Tibial nerve (tissue), 4 donors: ENCODE data around the gene CDK3. TPM values are rescaled to one million over a fixed set of nuclear protein-coding genes. Genes with fewer than 3 reads are reported as not detected.

Experiments used
- DNase-seq, 2 donors: peaks; one replicate each; pipeline ENCODE4 v3.0.0-alpha.2; 2019; ENCODE audit warnings: low spot score in 2 of 2
- H3K27ac ChIP-seq, 4 donors: fragments of 200-600 bp; sonication (generic) in 3 of 4; one replicate each; pipeline ENCODE4 v1.5.1; 2017 to 2019; ENCODE audit warnings: mild to moderate bottlenecking in 1 of 4
- H3K27me3 ChIP-seq, 2 donors: fragments of 200-600 bp; sonication (generic) in 1 of 2; one replicate each; pipeline versions ENCODE4 v1.5.1 to v1.6.0; 2017 to 2019
- H3K36me3 ChIP-seq, 3 donors: fragments of 200-600 bp; sonication (generic); one replicate each; pipeline ENCODE4 v1.5.1; 2018 to 2019
- H3K4me1 ChIP-seq, 4 donors: fragments of 200-600 bp; sonication (generic) in 3 of 4; one replicate each; pipeline ENCODE4 v1.5.1; 2017 to 2019
- H3K4me3 ChIP-seq, 4 donors: fragments of 200-600 bp; sonication (generic) in 3 of 4; one replicate each; pipeline ENCODE4 v1.5.1; 2017 to 2019; ENCODE audit warnings: mild to moderate bottlenecking in 1 of 4, moderate library complexity in 1 of 4
- H3K9me3 ChIP-seq, 4 donors: fragments of 200-600 bp; sonication (generic) in 3 of 4; one replicate each; pipeline ENCODE4 v1.5.1; 2017 to 2019
- CTCF ChIP-seq, 5 experiments: fragments of 200-600 bp in 3 of 5; fragments of 450-650 bp in 2 of 5; sonication (generic) in 3 of 5; IDR thresholded peaks; one replicate each; pipeline ENCODE4 v1.5.1; 2016 to 2019; ENCODE audit warnings: antibody characterized with exemption in 5 of 5, mild to moderate bottlenecking in 3 of 5, moderate library complexity in 2 of 5
- EP300 ChIP-seq, 2 donors: sonication (generic); formaldehyde crosslinking; IDR thresholded peaks; one replicate each; pipeline ENCODE4 v1.6.1; 2017; ENCODE audit warnings: antibody characterized with exemption in 2 of 2, mild to moderate bottlenecking in 1 of 2
- POLR2A ChIP-seq, 2 donors: fragments of 450-650 bp; IDR thresholded peaks; one replicate each; pipeline ENCODE4 v1.6.1; 2017; ENCODE audit warnings: antibody characterized with exemption in 2 of 2, mild to moderate bottlenecking in 2 of 2, moderate library complexity in 2 of 2
- WGBS, 2 donors: methylation state at CpG; one replicate each; pipeline ENCODE4 v1.1.5; 2018; 5-methylcytosine and 5-hydroxymethylcytosine counted together
- total RNA-seq, 4 donors: library from RNA; depleted of rRNA; stranded (reverse); fragments of >200 nt; gene quantifications; one replicate each; pipeline ENCODE4 v1.1.0, GENCODE V29; 2016

Gene CDK3
- total RNA-seq, 4 donors from 2014 or later: 3.8 to 12.3 (median 5.9) TPM

- TF ChIP-seq CTCF (IDR thresholded peaks at IDR 0.05): no peak
- no peak for TF ChIP-seq EP300 (IDR thresholded peaks at IDR 0.05)
- TF ChIP-seq POLR2A (IDR thresholded peaks at IDR 0.05): no peak
- no peaks in the 10 kb centered on the region for H3K36me3 ChIP-seq
- no peaks in the 10 kb centered on the region for H3K9me3 ChIP-seq
- WGBS, 2 donors: 94 to 95% methylated on average over 55 to 56 of the region's 56 CpGs
- no peak overlapping the region for H3K27ac ChIP-seq
- no peaks in the 10 kb centered on the region for H3K27me3 ChIP-seq
- H3K4me1 ChIP-seq: peaks cover 0 to 9% (median 0%) of the 10 kb centered on the region in 4 donors
- DNase-seq: no peak
- H3K4me3 ChIP-seq: no peak overlapping the region
These were observed 8.2 kb downstream of the CDK3 start for GRCh38 chr17:76008630-76009425.

DNA sequence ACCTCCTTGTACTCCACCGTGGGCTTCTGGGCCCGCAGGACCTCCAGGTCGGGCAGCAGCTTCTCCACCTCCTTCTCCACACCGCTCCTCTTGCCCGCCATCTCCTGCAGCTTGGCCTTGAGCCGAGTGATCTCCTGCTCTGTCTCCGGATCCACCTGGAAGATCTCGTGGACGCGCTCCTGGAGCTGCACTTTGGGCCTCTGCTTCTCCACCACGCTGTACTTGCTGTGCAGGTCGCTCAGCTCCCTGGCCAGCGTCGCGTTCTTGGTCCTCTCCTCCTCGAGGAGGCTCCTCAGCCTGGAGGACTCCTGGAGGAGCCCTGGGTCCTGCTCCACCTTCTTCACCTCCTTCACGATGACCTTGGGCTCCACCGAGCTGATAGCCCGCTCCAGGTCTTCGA is 8.8 kb downstream of the CDK3 start:
- 91 to 93% methylated on average over 20 of the region's 20 CpGs for WGBS, 2 donors

GRCh38 chr17:76009969-76010661 is 9.5 kb downstream of the CDK3 start:
- Histone ChIP-seq H3K27me3 (peaks cover 0 to 5% of the 10 kb centered on the region in 2 donors), H3K4me1 (peaks cover 0 to 17% (median 0%) of the 10 kb centered on the region in 4 donors), H3K27ac (no peak overlapping the region), H3K36me3 (no peaks in the 10 kb centered on the region), H3K9me3 (no peaks in the 10 kb centered on the region), H3K4me3 (no peak overlapping the region)
- no peak for DNase-seq
- no peak for TF ChIP-seq POLR2A (IDR thresholded peaks at IDR 0.05)
- no peak for TF ChIP-seq EP300 (IDR thresholded peaks at IDR 0.05)
- TF ChIP-seq CTCF (IDR thresholded peaks at IDR 0.05): no peak
- WGBS, 2 donors: 86 to 89% methylated on average over 21 of the region's 21 CpGs

More for the DNA sequence above, 8.8 kb downstream of the CDK3 start:
- no peaks in the 10 kb centered on the region for H3K27me3 ChIP-seq
- peaks cover 0 to 15% (median 0%) of the 10 kb centered on the region in 4 donors for H3K4me1 ChIP-seq
- H3K4me3 ChIP-seq: no peak overlapping the region
- TF ChIP-seq CTCF (IDR thresholded peaks at IDR 0.05): no peak
- no peak for TF ChIP-seq POLR2A (IDR thresholded peaks at IDR 0.05)
- TF ChIP-seq EP300 (IDR thresholded peaks at IDR 0.05): no peak
- H3K9me3 ChIP-seq: no peaks in the 10 kb centered on the region
- no peak for DNase-seq
- H3K27ac ChIP-seq: no peak overlapping the region
- no peaks in the 10 kb centered on the region for H3K36me3 ChIP-seq

DNA sequence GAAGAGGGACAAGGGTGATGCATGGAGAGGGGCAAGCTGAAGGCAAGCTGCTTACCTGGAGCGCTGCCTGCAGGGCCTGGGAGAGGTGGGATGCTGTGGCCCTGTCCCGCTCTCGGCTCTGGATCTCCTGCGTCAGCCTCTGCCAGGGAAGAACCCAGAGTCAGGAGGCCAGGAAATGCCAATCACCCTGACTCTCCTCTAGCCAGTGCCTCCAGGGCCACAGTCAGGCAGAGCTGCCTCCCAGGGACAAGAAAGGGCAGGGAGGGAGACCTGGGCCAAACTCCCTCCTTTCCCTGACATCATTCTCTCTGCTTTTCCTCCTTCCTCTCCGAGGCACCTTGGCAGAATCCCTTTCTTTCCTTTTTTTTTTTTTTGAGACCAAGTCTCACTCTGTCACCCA is 11.3 kb downstream of the CDK3 start:
- Histone ChIP-seq H3K9me3 (no peaks in the 10 kb centered on the region), H3K27ac (no peak overlapping the region), H3K36me3 (no peaks in the 10 kb centered on the region), H3K4me1 (peaks cover 0 to 9% (median 0%) of the 10 kb centered on the region in 4 donors), H3K27me3 (peaks cover 0 to 5% of the 10 kb centered on the region in 2 donors), H3K4me3 (no peak overlapping the region)
- WGBS, 2 donors: 74 to 77% methylated on average over 5 of the region's 5 CpGs
- no peak for DNase-seq
- TF ChIP-seq EP300 (IDR thresholded peaks at IDR 0.05): no peak
- no peak for TF ChIP-seq CTCF (IDR thresholded peaks at IDR 0.05)

DNA sequence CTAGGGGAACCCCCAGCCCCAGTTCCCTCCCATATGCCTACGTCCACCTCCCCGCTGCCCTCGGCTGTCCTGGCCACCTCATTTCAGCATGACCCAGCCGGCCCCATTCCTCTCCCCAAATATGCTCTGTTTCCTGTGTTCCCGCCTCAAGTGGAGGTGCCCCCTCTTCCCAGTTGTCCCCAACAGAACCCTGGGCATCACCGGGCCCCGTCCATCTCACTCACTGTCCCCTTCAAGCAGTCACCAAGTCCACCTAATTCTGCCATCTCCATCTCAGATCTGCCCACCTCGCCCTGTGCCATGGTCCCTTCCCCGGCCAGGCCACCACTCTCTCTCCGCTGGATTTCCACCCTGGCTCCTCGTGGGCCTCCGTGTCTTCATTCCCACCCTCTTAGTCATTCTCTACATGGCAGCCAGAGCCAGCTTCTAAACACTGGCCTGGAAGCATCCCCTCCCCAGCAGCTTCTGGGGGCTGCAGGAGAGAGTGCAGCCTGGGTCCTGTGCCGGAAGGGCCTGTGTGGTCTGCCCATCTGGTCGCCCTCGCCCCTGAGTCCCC is 12.8 kb downstream of the CDK3 start:
- no peak for TF ChIP-seq CTCF (IDR thresholded peaks at IDR 0.05)
- Histone ChIP-seq H3K27ac (no peak overlapping the region), H3K4me1 (peaks cover 0 to 9% (median 0%) of the 10 kb centered on the region in 4 donors), H3K36me3 (no peaks in the 10 kb centered on the region), H3K4me3 (no peak overlapping the region), H3K27me3 (peaks cover 0 to 5% of the 10 kb centered on the region in 2 donors), H3K9me3 (no peaks in the 10 kb centered on the region)
- no peak for DNase-seq
- WGBS, 2 donors: 70% methylated on average over 15 of the region's 15 CpGs
